GM19468 (cell line): Measurements from ENCODE around the gene PCED1B.
"Not testable (repeated sequence)": the region's sequence is repeated elsewhere in the genome, so short reads cannot be mapped to it uniquely, and the experiment has no call there.

Source experiments
- ATAC-seq: cut with Tn5 transposase; IDR thresholded peaks from one replicate; pipeline ENCODE4 v1.9.1; 2021; ENCODE audit warnings: mild to moderate bottlenecking, moderate library complexity, moderate number of reproducible peaks; ENCODE audit not compliant: unreplicated experiment; ENCODE audit errors: extremely low read depth

PCED1B gene

GRCh38 chr12:47079468-47079980 is at the start of gene PCED1B, which contains the start of gene AMIGO2:
Gene PCED1B, plus strand, starts transcription at chr12:47079621. Its CDS starts 155,443 bp downstream, at chr12:47235064.
Gene AMIGO2, minus strand, starts transcription at chr12:47079959. Its CDS starts 957 bp downstream, at chr12:47079002.
- no peak for ATAC-seq

- no peak for ATAC-seq
Observed at GRCh38 chr12:47029903-47030302, 49.5 kb upstream of the PCED1B start.

GRCh38 chr12:47032644-47033043 is 46.8 kb upstream of the PCED1B start:
- ATAC-seq: no peak

- ATAC-seq: no peak
Observed at GRCh38 chr12:47033081-47033480, 46.3 kb upstream of the PCED1B start.

GRCh38 chr12:47033789-47034555 is 45.4 kb upstream of the PCED1B start:
- ATAC-seq: no peak

GRCh38 chr12:47034661-47035060 is 44.8 kb upstream of the PCED1B start:
- no peak for ATAC-seq

- no peak for ATAC-seq
Observed at GRCh38 chr12:47035484-47035883, 43.9 kb upstream of the PCED1B start.

- no peak for ATAC-seq
Observed at GRCh38 chr12:47038270-47038748, 41.1 kb upstream of the PCED1B start.

GRCh38 chr12:47039079-47039478 is 40.3 kb upstream of the PCED1B start:
- no peak for ATAC-seq

- ATAC-seq: no peak
Observed at GRCh38 chr12:47039756-47040155, 39.7 kb upstream of the PCED1B start.

GRCh38 chr12:47041327-47041726 is 38.1 kb upstream of the PCED1B start:
- ATAC-seq: no peak

- no peak for ATAC-seq
Observed at GRCh38 chr12:47048541-47048940, 30.9 kb upstream of the PCED1B start.

- not testable (repeated sequence) for ATAC-seq
Observed at GRCh38 chr12:47051291-47051690, 28.1 kb upstream of the PCED1B start.

- no peak for ATAC-seq
Observed at GRCh38 chr12:47052274-47052673, 27.1 kb upstream of the PCED1B start.

- ATAC-seq: no peak
Observed at GRCh38 chr12:47053961-47054360, 25.5 kb upstream of the PCED1B start.

GRCh38 chr12:47054659-47055058 is 24.8 kb upstream of the PCED1B start:
- ATAC-seq: no peak

GRCh38 chr12:47055856-47056255 is 23.6 kb upstream of the PCED1B start:
- ATAC-seq: not testable (repeated sequence)

- not testable (repeated sequence) for ATAC-seq
Observed at GRCh38 chr12:47056944-47057343, 22.5 kb upstream of the PCED1B start.

- not testable (repeated sequence) for ATAC-seq
Observed at GRCh38 chr12:47058640-47059039, 20.8 kb upstream of the PCED1B start.

- no peak for ATAC-seq
Observed at GRCh38 chr12:47065546-47065945, 13.9 kb upstream of the PCED1B start.

GRCh38 chr12:47066278-47067025 is 13.0 kb upstream of the PCED1B start:
- ATAC-seq: no peak
